ENCODE data around the gene THSD4. TPM values are rescaled to one million over a fixed set of nuclear protein-coding genes. Genes with fewer than 3 reads are reported as not detected.
"Not testable (repeated sequence)": the region's sequence is repeated elsewhere in the genome, so short reads cannot be mapped to it uniquely, and the experiment has no call there.

Gene THSD4
- total RNA-seq, 1 experiment from 2014 or later: 29.0 TPM

- Histone ChIP-seq H3F3A (ENCODE audit: low read length, unreplicated experiment) (no peaks in the 10 kb centered on the region), H3K36me3 (ENCODE audit: low read depth, low read length) (peaks cover 9% of the 10 kb centered on the region; the same call in 1 of the 2 replicates), H3K27me3 (ENCODE audit: low read length) (no peaks in the 10 kb centered on the region), H3K4me1 (ENCODE audit: insufficient read depth, low read length) (peaks cover 43% of the 10 kb centered on the region), H3K9me2 (replicated peaks; ENCODE audit: low read length) (no peaks in the 10 kb centered on the region), H4K20me1 (ENCODE audit: low read length) (no peaks in the 10 kb centered on the region), H3K79me2 (ENCODE audit: low read length) (no peaks in the 10 kb centered on the region; the same call in 1 of the 2 replicates), H3K4me2 (ENCODE audit: low read length) (peak overlapping the region; percentile 45), H3K9me3 (ENCODE audit: low read length) (no peaks in the 10 kb centered on the region), H2AFZ (ENCODE audit: low read length) (no peak overlapping the region), H3K4me3 (ENCODE audit: low read length) (no peak overlapping the region), H3K27ac (ENCODE audit: low read length) (peak overlapping the region; percentile 75), H3K9ac (ENCODE audit: low read length) (peak overlapping the region; percentile 32)
- peak; percentile 94 for ATAC-seq
- peak; percentile 73 for DNase-seq
- BruUV-seq (replicated peaks): no TSS peak
- ChIA-PET CTCF (interaction anchor here (0.6 to 0.8 kb wide), 3 partner anchors 9 to 329 kb away, joined by 3 read pairs; no protein-coding TSS in a partner anchor), POLR2A (ENCODE audit: unreplicated experiment) (interaction anchor here (0.7 kb wide), 1 partner anchor 315 kb away, joined by 3 read pairs; no protein-coding TSS in a partner anchor)
- TF ChIP-seq EZH2phosphoT487 (IDR thresholded peaks at IDR 0.05; ENCODE audit: borderline replicate concordance, low read length) (no peak), EZH2 (IDR thresholded peaks at IDR 0.05; ENCODE audit: low read length, unreplicated experiment) (no peak), CTCF (conservative IDR thresholded peaks at IDR 0.05; ENCODE audit: low read depth, low read length) (no peak)
- intact Hi-C loops (cut with micrococcal nuclease): no loop called here
Measured at GRCh38 chr15:71437919-71438318, 322.6 kb downstream of the THSD4 start.

GRCh38 chr15:71439478-71439877, 324.2 kb downstream of the THSD4 start:
- POLR2A ChIA-PET (ENCODE audit: unreplicated experiment); ATAC-seq; H2AFZ ChIP-seq (ENCODE audit: low read length); H3K9ac ChIP-seq (ENCODE audit: low read length); H3K9me3 ChIP-seq (ENCODE audit: low read length); H3K27me3 ChIP-seq (ENCODE audit: low read length); H3K79me2 ChIP-seq (ENCODE audit: low read length); CTCF ChIA-PET; BruUV-seq (replicated peaks); H3K36me3 ChIP-seq (ENCODE audit: low read depth, low read length); H4K20me1 ChIP-seq (ENCODE audit: low read length); intact Hi-C loops (cut with micrococcal nuclease); H3K9me2 ChIP-seq (replicated peaks; ENCODE audit: low read length); H3K4me2 ChIP-seq (ENCODE audit: low read length); H3F3A ChIP-seq (ENCODE audit: low read length, unreplicated experiment); H3K4me3 ChIP-seq (ENCODE audit: low read length): not testable (repeated sequence)
- peak; percentile 1 for DNase-seq
- peaks cover 58% of the 10 kb centered on the region for H3K4me1 ChIP-seq (ENCODE audit: insufficient read depth, low read length)
- H3K27ac ChIP-seq (ENCODE audit: low read length): peak overlapping the region; percentile 75

- Histone ChIP-seq H3K4me3 (ENCODE audit: low read length) (no peak overlapping the region), H3K9me2 (replicated peaks; ENCODE audit: low read length) (no peaks in the 10 kb centered on the region), H3K9ac (ENCODE audit: low read length) (peak overlapping the region; percentile 23), H4K20me1 (ENCODE audit: low read length) (no peaks in the 10 kb centered on the region), H3K36me3 (ENCODE audit: low read depth, low read length) (peaks cover 5% of the 10 kb centered on the region; the same call in 1 of the 2 replicates), H2AFZ (ENCODE audit: low read length) (no peak overlapping the region), H3K4me1 (ENCODE audit: insufficient read depth, low read length) (peaks cover 60% of the 10 kb centered on the region), H3K27ac (ENCODE audit: low read length) (peak overlapping the region; percentile 56), H3K9me3 (ENCODE audit: low read length) (no peaks in the 10 kb centered on the region), H3K27me3 (ENCODE audit: low read length) (no peaks in the 10 kb centered on the region), H3K4me2 (ENCODE audit: low read length) (no peak overlapping the region), H3F3A (ENCODE audit: low read length, unreplicated experiment) (peaks cover 2% of the 10 kb centered on the region), H3K79me2 (ENCODE audit: low read length) (no peaks in the 10 kb centered on the region; the same call in 1 of the 2 replicates)
- ATAC-seq (no peak; the same call in 1 of the 2 replicates), DNase-seq (peak; percentile 67)
- no TSS peak for BruUV-seq (replicated peaks)
- POLR2A ChIA-PET (ENCODE audit: unreplicated experiment): interaction anchor here (0.7 kb wide), 1 partner anchor 296 kb away, joined by 4 read pairs; no protein-coding TSS in a partner anchor
- CTCF ChIA-PET: interaction anchor here (0.5 to 1.0 kb wide), 8 partner anchors 54 to 465 kb away, joined by 3 to 8 read pairs (median 5); no protein-coding TSS in a partner anchor
- intact Hi-C loops (cut with micrococcal nuclease): loop anchor here (1.0 to 5.0 kb wide), 5 partner anchors 56 to 548 kb away; partner anchors contain the start of genes LRRC49 and THAP10
- TF ChIP-seq CTCF (conservative IDR thresholded peaks at IDR 0.05; ENCODE audit: low read depth, low read length) (peak; percentile 71), EZH2phosphoT487 (IDR thresholded peaks at IDR 0.05; ENCODE audit: borderline replicate concordance, low read length) (no peak), EZH2 (IDR thresholded peaks at IDR 0.05; ENCODE audit: low read length, unreplicated experiment) (no peak)
Measured at GRCh38 chr15:71440489-71441110, 325.3 kb downstream of the THSD4 start.
